Retinal pigment epithelial cell (primary cell): ENCODE results near the gene ATP2C2.

Source experiments
- DNase-seq: peaks from one replicate; pipeline ENCODE4 v3.0.0-alpha.2; 2010; ENCODE audit warnings: low read depth
- H3K4me3 ChIP-seq: 2 replicates; pipeline ENCODE4 v1.5.1; 2011; ENCODE audit warnings: mild to moderate bottlenecking, low read length, control low read depth, moderate library complexity
- CTCF ChIP-seq: conservative IDR thresholded peaks from 2 replicates; pipeline ENCODE4 v1.5.1; 2011; ENCODE audit warnings: low read depth, low read length, control low read depth, inconsistent platforms

ATP2C2 gene

GRCh38 chr16:84373907-84374489, 5.7 kb downstream of the ATP2C2 start:
- H3K4me3 ChIP-seq, result no peak overlapping the region
- TF ChIP-seq CTCF, result no peak
- no peak for DNase-seq

GRCh38 chr16:84378099-84378498, 9.8 kb downstream of the ATP2C2 start:
- no peak for TF ChIP-seq CTCF
- no peak for DNase-seq
- H3K4me3 ChIP-seq, result no peak overlapping the region

GRCh38 chr16:84378567-84378966, 10.2 kb downstream of the ATP2C2 start:
- DNase-seq, result no peak
- no peak overlapping the region for H3K4me3 ChIP-seq
- TF ChIP-seq CTCF, result no peak

- TF ChIP-seq CTCF, result no peak
- DNase-seq, result no peak
Measured at GRCh38 chr16:84379008-84379708, 10.8 kb downstream of the ATP2C2 start.

GRCh38 chr16:84379709-84380362, 11.5 kb downstream of the ATP2C2 start:
- no peak overlapping the region for H3K4me3 ChIP-seq
- TF ChIP-seq CTCF, result no peak
- DNase-seq, result no peak

More at GRCh38 chr16:84379008-84379708, 10.8 kb downstream of the ATP2C2 start:
- H3K4me3 ChIP-seq, result no peak overlapping the region

- no peak overlapping the region for H3K4me3 ChIP-seq
- no peak for DNase-seq
- TF ChIP-seq CTCF, result no peak
Measured at GRCh38 chr16:84380405-84380804, 12.1 kb downstream of the ATP2C2 start.
